C4-2B (cell line): ENCODE results near the gene CLHC1.

Experiments
- CTCF ChIP-seq: fragments of 450-650 bp; conservative IDR thresholded peaks from 2 replicates; pipeline ENCODE4 v1.5.1; 2017; ENCODE audit warnings: mild to moderate bottlenecking
- ZFX ChIP-seq: fragments of 450-650 bp; IDR thresholded peaks from 2 replicates; pipeline ENCODE4 v1.6.1; 2017

GRCh38 chr2:55230551-55230950 is 1.5 kb downstream of the CLHC1 start:
- TF ChIP-seq CTCF: no peak
- no peak for TF ChIP-seq ZFX
